Measurements from ENCODE around the gene TUBA4A.
"Not testable (repeated sequence)": the region's sequence is repeated elsewhere in the genome, so short reads cannot be mapped to it uniquely, and the experiment has no call there.

Gene TUBA4A

GRCh38 chr2:219266886-219267285, 13.2 kb upstream of the TUBA4A start:
- no peak for DNase-seq

GRCh38 chr2:219266232-219266631, 12.5 kb upstream of the TUBA4A start:
- no peak for DNase-seq

GRCh38 chr2:219261024-219261855, 7.5 kb upstream of the TUBA4A start:
- no peak for DNase-seq

- not testable (repeated sequence) for DNase-seq
Observed at GRCh38 chr2:219258942-219259341, 5.2 kb upstream of the TUBA4A start.

- peak; percentile 44 to 50 for DNase-seq
Observed at GRCh38 chr2:219254590-219255201, 978 bp upstream of the TUBA4A start.

GRCh38 chr2:219252900-219253752, 592 bp downstream of the TUBA4A start, which contains the start of gene TUBA4B:
Gene TUBA4B (plus strand): TSS chr2:219253243. CDS start chr2:219253408, 165 bp downstream.
- DNase-seq: peak; percentile 46 to 47

DNA sequence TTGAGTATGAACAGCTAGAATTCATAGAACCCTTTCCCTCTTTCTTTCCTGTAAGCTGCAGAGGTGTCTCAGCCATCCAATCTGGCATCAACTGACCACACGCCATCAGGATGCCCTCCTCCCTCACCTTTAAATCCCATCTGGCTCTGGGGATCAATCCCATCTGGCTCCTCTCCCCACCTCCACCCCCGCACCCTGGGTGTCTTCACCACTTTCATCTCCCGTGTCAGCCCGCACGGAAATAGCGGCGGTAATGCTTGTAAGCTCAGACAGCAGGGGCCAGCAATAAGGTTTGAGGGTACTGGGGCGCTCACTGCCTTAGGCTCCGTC, 1.2 kb downstream of the TUBA4A start:
- DNase-seq: peak; percentile 41 to 49

DNA sequence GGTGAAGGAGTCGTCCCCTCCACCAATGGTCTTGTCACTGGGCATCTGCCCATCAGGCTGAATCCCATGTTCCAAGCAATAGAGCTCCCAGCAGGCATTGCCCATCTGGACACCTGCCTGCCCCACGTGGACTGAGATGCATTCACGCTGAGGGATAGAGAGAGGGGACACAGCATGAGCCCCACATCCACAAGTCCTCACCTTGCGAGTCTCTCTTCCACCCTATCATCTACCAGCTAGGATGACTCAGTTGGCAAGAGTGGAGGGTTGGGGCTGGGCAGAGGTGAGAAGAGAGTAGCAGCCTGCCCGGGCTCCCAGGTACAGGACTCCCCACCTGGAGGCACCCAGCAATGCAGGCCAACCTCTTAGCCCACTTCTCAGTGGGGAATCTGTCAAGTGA, 1.6 kb downstream of the TUBA4A start:
- DNase-seq: peak; percentile 41 to 46

DNA sequence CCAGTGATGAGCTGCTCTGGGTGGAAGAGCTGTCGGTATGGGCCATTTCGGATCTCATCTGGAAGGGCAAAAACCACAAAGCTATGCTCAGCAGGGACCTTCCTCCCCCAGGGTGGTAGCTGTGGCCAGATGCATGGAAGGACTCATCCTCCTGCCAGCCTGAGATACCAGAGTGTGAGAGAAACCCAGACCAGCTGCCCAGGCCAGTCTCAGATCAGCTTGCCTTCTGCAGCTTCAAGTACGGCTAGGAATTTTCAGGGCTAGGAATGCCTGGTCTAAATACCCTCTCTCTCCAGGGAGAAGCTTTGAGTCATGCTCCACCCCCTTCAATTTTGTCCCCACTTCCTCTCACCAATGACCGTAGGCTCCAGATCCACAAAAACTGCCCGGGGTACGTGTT, 2.1 kb downstream of the TUBA4A start:
- no peak for DNase-seq

DNA sequence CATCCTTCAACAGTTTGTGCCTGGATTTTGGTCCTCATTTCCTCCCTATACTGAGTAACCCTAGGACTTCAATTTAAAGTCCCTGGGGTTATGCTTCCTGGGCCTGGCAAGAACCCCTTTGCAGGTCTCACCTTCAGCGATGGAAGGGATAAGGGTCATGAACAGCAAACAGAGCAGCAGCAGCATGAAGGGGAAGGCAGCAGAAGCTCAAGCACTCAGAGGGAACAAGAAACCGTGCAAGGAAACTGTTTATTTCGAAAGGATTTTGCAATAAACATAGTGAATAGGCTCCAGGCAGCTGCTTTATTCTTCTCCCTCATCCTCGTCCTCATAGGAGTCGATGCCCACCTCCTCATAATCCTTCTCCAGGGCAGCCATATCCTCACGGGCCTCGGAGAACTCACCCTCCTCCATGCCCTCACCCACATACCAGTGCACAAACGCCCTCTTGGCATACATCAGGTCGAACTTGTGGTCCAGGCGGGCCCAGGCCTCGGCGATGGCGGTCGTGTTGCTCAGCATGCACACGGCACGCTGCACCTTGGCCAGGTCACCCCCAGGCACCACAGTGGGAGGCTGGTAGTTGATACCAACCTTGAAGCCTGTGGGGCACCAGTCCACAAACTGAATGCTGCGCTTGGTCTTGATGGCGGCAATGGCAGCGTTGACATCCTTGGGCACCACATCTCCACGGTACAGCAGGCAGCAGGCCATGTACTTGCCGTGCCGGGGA, 3.5 kb downstream of the TUBA4A start:
- no peak for DNase-seq

GRCh38 chr2:219249203-219249980, 4.3 kb downstream of the TUBA4A start:
- DNase-seq: peak; percentile 40 to 44

- no peak for DNase-seq
Observed at GRCh38 chr2:219248845-219249202, 4.9 kb downstream of the TUBA4A start.

DNA sequence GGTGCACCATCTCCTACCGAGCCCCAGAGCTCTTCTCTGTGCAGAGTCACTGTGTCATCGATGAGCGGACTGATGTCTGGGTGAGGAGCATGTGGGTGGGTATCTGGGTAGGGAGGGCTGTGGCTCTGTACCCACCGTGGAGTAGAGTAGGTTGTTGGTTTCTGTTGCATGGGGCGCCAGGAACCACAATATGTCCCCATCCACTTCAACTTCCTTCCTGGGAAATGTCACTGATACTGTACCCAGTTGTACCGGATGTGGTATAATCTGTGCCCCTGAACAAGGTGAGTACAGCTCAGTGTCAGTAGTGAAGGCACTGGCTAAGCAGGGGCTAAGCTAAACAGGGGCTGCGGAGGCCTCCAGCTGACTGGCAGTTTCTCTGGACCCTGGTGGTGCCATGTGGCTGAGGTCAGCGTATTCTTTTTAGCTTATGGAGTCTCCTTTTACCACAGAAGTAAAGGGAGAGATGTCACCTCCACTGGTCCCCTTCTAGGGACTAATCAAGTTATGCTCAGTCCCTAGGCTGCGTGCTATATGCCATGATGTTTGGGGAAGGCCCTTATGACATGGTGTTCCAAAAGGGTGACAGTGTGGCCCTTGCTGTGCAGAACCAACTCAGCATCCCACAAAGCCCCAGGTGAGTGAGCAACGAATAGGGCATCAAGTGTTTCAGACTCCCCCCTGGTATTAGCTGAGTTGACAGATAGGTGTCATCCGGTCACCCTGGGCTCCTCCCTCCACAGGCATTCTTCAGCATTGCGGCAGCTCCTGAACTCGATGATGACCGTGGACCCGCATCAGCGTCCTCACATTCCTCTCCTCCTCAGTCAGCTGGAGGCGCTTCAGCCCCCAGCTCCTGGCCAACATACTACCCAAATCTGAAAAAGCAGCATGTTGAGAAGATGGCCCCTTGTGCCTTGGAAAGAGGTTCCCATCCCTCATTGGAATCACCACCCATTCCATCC, 5.8 kb downstream of the TUBA4A start:
- peak; percentile 67 to 75 for DNase-seq

GRCh38 chr2:219246559-219246958, 7.2 kb downstream of the TUBA4A start:
- no peak for DNase-seq

GRCh38 chr2:219245899-219246230, 7.9 kb downstream of the TUBA4A start:
- DNase-seq: peak in 1 of 2 donors; percentile 30

DNA sequence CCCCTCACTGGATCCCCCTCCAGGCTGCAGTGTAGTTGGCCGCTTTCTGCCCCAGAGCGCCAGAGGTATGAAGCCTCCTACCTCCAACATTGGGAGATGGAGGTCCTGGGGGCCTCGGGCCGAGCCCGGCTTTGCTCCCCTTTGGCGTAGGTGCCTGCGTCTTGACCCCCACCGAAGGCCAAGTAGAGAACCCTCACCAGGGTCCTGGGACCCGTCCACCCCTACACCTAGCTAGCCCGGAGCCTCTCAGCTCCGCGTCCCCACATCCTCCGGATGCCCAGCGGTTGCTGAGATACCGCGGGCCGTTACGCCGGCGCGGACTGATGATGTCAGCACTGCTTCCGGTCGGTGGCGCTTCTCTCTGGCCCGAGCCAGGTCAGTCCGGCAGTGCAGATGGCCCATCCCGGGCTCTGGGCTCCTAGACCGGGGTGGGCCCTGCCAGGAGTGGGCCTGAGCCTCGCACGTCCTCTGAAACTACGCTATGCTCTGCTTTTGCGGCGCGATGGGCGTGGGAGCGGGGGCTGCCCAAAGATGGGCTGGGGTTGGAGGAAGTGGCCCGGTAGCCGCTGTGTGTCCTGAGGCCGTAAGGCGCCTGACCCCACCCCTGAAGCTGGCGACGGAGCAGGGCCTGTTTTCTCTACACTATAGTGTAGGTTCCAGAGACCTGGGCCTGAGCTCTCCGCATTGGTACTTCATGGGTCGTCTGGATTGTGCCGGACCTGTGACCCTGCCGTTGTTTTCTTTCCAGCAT, 8.4 kb downstream of the TUBA4A start, which contains the start of the genes GLB1L and STK16:
Gene GLB1L (minus strand): TSS at position 297 of the 751 bp plus-strand sequence. CDS start 1,871 bp downstream, outside the sequence.
Gene STK16 (plus strand): TSS at position 332 of the 751 bp plus-strand sequence. CDS start 521 bp downstream, outside the sequence.
- peak; percentile 82 to 83 for DNase-seq

DNA sequence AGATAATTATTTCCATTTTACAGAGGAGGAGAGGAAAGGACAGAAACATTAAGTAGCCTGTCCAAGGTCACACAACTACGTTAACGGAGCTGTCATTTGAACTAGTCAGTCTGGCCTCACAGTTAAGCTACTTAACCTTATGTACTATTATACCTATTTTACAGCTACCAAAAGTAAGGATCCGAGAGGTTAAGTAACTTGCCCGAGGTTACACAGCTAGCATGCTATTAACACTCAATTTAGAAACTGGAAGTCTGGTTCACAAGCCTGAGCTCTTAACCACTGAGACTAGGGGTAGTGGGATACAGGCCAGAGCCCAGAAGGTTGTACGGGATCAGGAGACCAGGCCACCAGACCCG, 8.9 kb downstream of the TUBA4A start:
- DNase-seq: no peak

GRCh38 chr2:219243291-219243761, 10.4 kb downstream of the TUBA4A start:
- no peak for DNase-seq

- DNase-seq: no peak
Observed at GRCh38 chr2:219234331-219234730, 19.4 kb downstream of the TUBA4A start.

- peak in 1 of 2 donors; percentile 35 for DNase-seq
Observed at GRCh38 chr2:219230059-219230540, 23.6 kb downstream of the TUBA4A start.

Data from activated CD4-positive, alpha-beta T cell treated with anti-CD3 and anti-CD28 coated beads for 4 hours (primary cell).